Right cardiac atrium (tissue), 5 donors: Measurements from ENCODE around the gene SERGEF. TPM values are rescaled to one million over a fixed set of nuclear protein-coding genes. Genes with fewer than 3 reads are reported as not detected.
"Not testable (repeated sequence)": the region's sequence is repeated elsewhere in the genome, so short reads cannot be mapped to it uniquely, and the experiment has no call there.

Source experiments
- ATAC-seq, 2 donors: fragments of 200-7000 bp; cut with Tn5 transposase; one replicate each; pipeline versions ENCODE4 v1.8.0 to v1.9.1; 2020; ENCODE audit warnings: moderate library complexity in 2 of 2, mild to moderate bottlenecking in 1 of 2
- DNase-seq, 3 donors: peaks; one replicate each; pipeline ENCODE4 v3.0.0-alpha.2; 2020
- H3K27ac ChIP-seq: one replicate; pipeline ENCODE4 v1.5.1; 2013; ENCODE audit warnings: mild to moderate bottlenecking, low read length, control low read depth, moderate library complexity
- H3K27me3 ChIP-seq: one replicate; pipeline ENCODE4 v1.6.1; 2013; ENCODE audit not compliant: control insufficient read depth, insufficient read depth
- H3K4me1 ChIP-seq: one replicate; pipeline ENCODE4 v1.6.1; 2013; ENCODE audit warnings: low read length; ENCODE audit not compliant: control insufficient read depth, insufficient read depth
- H3K4me3 ChIP-seq: one replicate; pipeline ENCODE4 v1.5.1; 2013; ENCODE audit warnings: low read length, control low read depth
- H3K9me3 ChIP-seq: one replicate; pipeline ENCODE4 v1.6.1; 2013; ENCODE audit warnings: low read length; ENCODE audit not compliant: control insufficient read depth
- WGBS: extraction: QIAGEN DNeasy Blood & Tissue Kit; methylation state at CpG from one replicate; pipeline ENCODE4 v1.1.7; 2013; 5-methylcytosine and 5-hydroxymethylcytosine counted together
- intact Hi-C, 4 donors: fragments of 100-400 bp; cut with DNase I; formaldehyde crosslinking; loops; one replicate each; pipeline versions ENCODE4 v1.11.0 to v1.14.0; 2022 to 2023
- polyA plus RNA-seq: library from polyadenylated mRNA; stranded (reverse); fragments of 200-250 nt; gene quantifications from one replicate; pipeline ENCODE4 v1.2.3, GENCODE V29; 2013
- total RNA-seq, 4 donors: library from RNA; stranded (reverse); fragmentation: NEBNext Ultra II Directional; extraction: Animal tissue kit (Norgen Biotek cat#: 25700); gene quantifications; one replicate each; pipeline ENCODE4 v1.2.1, GENCODE V29; 2021
- donor health status: healthy with polysubstance abuse.
- donor health status: DM: no; HTN: yes; CAD: no.
- donor health status: DM: no; HTN: no; CAD: no.
- donor health status: DM: no; HTN: yes; CAD: no; lungs with severe emphysema.
- donor health status: DM: yes; HTN: yes; CAD: no.

The SERGEF gene
- total and polyA plus RNA-seq, 5 donors, result 30.8 to 44.7 (median 31.6) TPM

GRCh38 chr11:17905477-17905876 is 107.4 kb downstream of the SERGEF start:
- no peak for DNase-seq
- Histone ChIP-seq H3K27me3 (no peaks in the 10 kb centered on the region), H3K9me3 (no peaks in the 10 kb centered on the region), H3K4me1 (no peaks in the 10 kb centered on the region), H3K27ac (no peak overlapping the region), H3K4me3 (no peak overlapping the region)
- ATAC-seq, result no peak
- intact Hi-C loops, result no loop called here

- ATAC-seq, result no peak
- Histone ChIP-seq H3K4me3 (no peak overlapping the region), H3K27ac (no peak overlapping the region), H3K9me3 (no peaks in the 10 kb centered on the region), H3K4me1 (no peaks in the 10 kb centered on the region), H3K27me3 (no peaks in the 10 kb centered on the region)
- DNase-seq, result no peak
- intact Hi-C loops, result no loop called here
- WGBS, result 94% methylated on average over 2 of the region's 2 CpGs
Measured at GRCh38 chr11:17901481-17901880, 111.4 kb downstream of the SERGEF start.

- H3K4me3 ChIP-seq, result no peak overlapping the region
- 60% methylated on average over 3 of the region's 3 CpGs for WGBS
- H3K27ac ChIP-seq, result no peak overlapping the region
- no peaks in the 10 kb centered on the region for H3K27me3 ChIP-seq
- intact Hi-C loops, result no loop called here
- no peak for ATAC-seq
- H3K9me3 ChIP-seq, result no peaks in the 10 kb centered on the region
- H3K4me1 ChIP-seq, result peaks cover 2% of the 10 kb centered on the region
- no peak for DNase-seq
Measured at GRCh38 chr11:17898782-17899181, 114.1 kb downstream of the SERGEF start.

- DNase-seq (no peak), ATAC-seq (no peak)
- intact Hi-C loops, result no loop called here
- no peak overlapping the region for H3K27ac ChIP-seq
- H3K9me3 ChIP-seq, result no peaks in the 10 kb centered on the region
- H3K4me3 ChIP-seq, result no peak overlapping the region
- 77% methylated on average over 1 of the region's 1 CpG for WGBS
- H3K4me1 ChIP-seq, result peaks cover 2% of the 10 kb centered on the region
- no peaks in the 10 kb centered on the region for H3K27me3 ChIP-seq
Measured at GRCh38 chr11:17898071-17898470, 114.8 kb downstream of the SERGEF start.

- no peaks in the 10 kb centered on the region for H3K9me3 ChIP-seq
- no peaks in the 10 kb centered on the region for H3K27me3 ChIP-seq
- DNase-seq, result no peak
- H3K4me3 ChIP-seq, result no peak overlapping the region
- peaks cover 2% of the 10 kb centered on the region for H3K4me1 ChIP-seq
- H3K27ac ChIP-seq, result no peak overlapping the region
- intact Hi-C loops, result no loop called here
- no peak for ATAC-seq
- WGBS, result 99% methylated on average over 1 of the region's 1 CpG
Measured at GRCh38 chr11:17897495-17897894, 115.4 kb downstream of the SERGEF start.

- H3K9me3 ChIP-seq, H3K4me1 ChIP-seq, ATAC-seq, H3K4me3 ChIP-seq, H3K27me3 ChIP-seq, intact Hi-C loops, H3K27ac ChIP-seq, DNase-seq: not testable (repeated sequence)
- WGBS, result 91% methylated on average over 5 of the region's 6 CpGs
Measured at GRCh38 chr11:17896496-17897151, 116.2 kb downstream of the SERGEF start.

GRCh38 chr11:17894929-17895658 is 117.8 kb downstream of the SERGEF start:
- peak in 1 of 2 donors; percentile 33 for ATAC-seq
- Histone ChIP-seq H3K27ac (no peak overlapping the region), H3K9me3 (no peaks in the 10 kb centered on the region), H3K27me3 (no peaks in the 10 kb centered on the region), H3K4me3 (no peak overlapping the region), H3K4me1 (peaks cover 2% of the 10 kb centered on the region)
- DNase-seq, result peak; percentile 20 to 66 (median 65)
- intact Hi-C loops, result no loop called here
- WGBS, result 30% methylated on average over 5 of the region's 5 CpGs

GRCh38 chr11:17892409-17892808 is 120.4 kb downstream of the SERGEF start:
- WGBS, result 96% methylated on average over 5 of the region's 5 CpGs
- intact Hi-C loops, result no loop called here
- H3K27ac ChIP-seq, result no peak overlapping the region
- H3K9me3 ChIP-seq, result no peaks in the 10 kb centered on the region
- no peaks in the 10 kb centered on the region for H3K27me3 ChIP-seq
- no peak for DNase-seq
- peaks cover 2% of the 10 kb centered on the region for H3K4me1 ChIP-seq
- no peak overlapping the region for H3K4me3 ChIP-seq
- ATAC-seq, result no peak

GRCh38 chr11:17890325-17890724 is 122.5 kb downstream of the SERGEF start:
- DNase-seq (no peak), ATAC-seq (no peak)
- WGBS, result 88% methylated on average over 5 of the region's 5 CpGs
- H3K27ac ChIP-seq, result no peak overlapping the region
- H3K4me3 ChIP-seq, result no peak overlapping the region
- no peaks in the 10 kb centered on the region for H3K27me3 ChIP-seq
- intact Hi-C loops, result no loop called here
- no peaks in the 10 kb centered on the region for H3K9me3 ChIP-seq
- H3K4me1 ChIP-seq, result peaks cover 2% of the 10 kb centered on the region

GRCh38 chr11:17887779-17888178 is 125.1 kb downstream of the SERGEF start:
- no peaks in the 10 kb centered on the region for H3K27me3 ChIP-seq
- H3K4me1 ChIP-seq, result no peaks in the 10 kb centered on the region
- no peaks in the 10 kb centered on the region for H3K9me3 ChIP-seq
- DNase-seq, result no peak
- intact Hi-C loops, result no loop called here
- H3K27ac ChIP-seq, result no peak overlapping the region
- no peak overlapping the region for H3K4me3 ChIP-seq
- ATAC-seq, result no peak
- 84% methylated on average over 11 of the region's 11 CpGs for WGBS

GRCh38 chr11:17883946-17884345 is 128.9 kb downstream of the SERGEF start:
- H3K27me3 ChIP-seq, result no peaks in the 10 kb centered on the region
- H3K27ac ChIP-seq, result no peak overlapping the region
- ATAC-seq, result no peak
- no peak overlapping the region for H3K4me3 ChIP-seq
- H3K9me3 ChIP-seq, result no peaks in the 10 kb centered on the region
- intact Hi-C loops, result no loop called here
- DNase-seq, result peak in 1 of 3 donors; percentile 29
- WGBS, result 97% methylated on average over 27 of the region's 27 CpGs
- H3K4me1 ChIP-seq, result no peaks in the 10 kb centered on the region
